Stimulated activated CD8-positive, alpha-beta memory T cell treated with anti-CD3 and anti-CD28 coated beads, Interleukin-15, amount 100 ng/mL, for 1 hour (primary cell): ENCODE measurements around the gene RAB3A.

Source experiments
- DNase-seq: peaks from one replicate; pipeline ENCODE4 v3.0.0-alpha.2; 2020; ENCODE audit warnings: low read depth

The RAB3A gene

GRCh38 chr19:18197306-18197705 lies 6.5 kb downstream of the RAB3A start:
- DNase-seq: no peak

- no peak for DNase-seq
Measured at GRCh38 chr19:18196511-18196845, 7.4 kb downstream of the RAB3A start.

- DNase-seq: no peak
Measured at GRCh38 chr19:18194554-18195238, 9.1 kb downstream of the RAB3A start.

GRCh38 chr19:18194181-18194530 lies 9.7 kb downstream of the RAB3A start:
- DNase-seq: no peak

- DNase-seq: no peak
Measured at GRCh38 chr19:18193388-18194180, 10.3 kb downstream of the RAB3A start.

GRCh38 chr19:18192673-18193387 lies 11.0 kb downstream of the RAB3A start, which contains the start of gene MPV17L2:
Gene MPV17L2, plus strand, starts transcription at chr19:18193218. Its CDS starts 64 bp downstream, at chr19:18193282.
- peak; percentile 93 for DNase-seq

- no peak for DNase-seq
Measured at GRCh38 chr19:18191640-18192062, 12.2 kb downstream of the RAB3A start.

- no peak for DNase-seq
Measured at GRCh38 chr19:18190278-18190677, 13.6 kb downstream of the RAB3A start.

GRCh38 chr19:18185538-18185937 lies 18.3 kb downstream of the RAB3A start:
- DNase-seq: no peak

- no peak for DNase-seq
Measured at GRCh38 chr19:18183529-18183928, 20.3 kb downstream of the RAB3A start.

- no peak for DNase-seq
Measured at GRCh38 chr19:18179957-18180356, 23.9 kb downstream of the RAB3A start.

- no peak for DNase-seq
Measured at GRCh38 chr19:18176367-18177310, 27.2 kb downstream of the RAB3A start.

- no peak for DNase-seq
Measured at GRCh38 chr19:18174983-18175382, 28.9 kb downstream of the RAB3A start.

GRCh38 chr19:18173572-18174288 lies 30.1 kb downstream of the RAB3A start, which contains the start of gene IFI30:
Gene IFI30, plus strand, starts transcription at chr19:18173813. Its CDS starts 29 bp downstream, at chr19:18173842.
- no peak for DNase-seq

- no peak for DNase-seq
Measured at GRCh38 chr19:18173054-18173571, 30.7 kb downstream of the RAB3A start.

- no peak for DNase-seq
Measured at GRCh38 chr19:18172331-18173053, 31.4 kb downstream of the RAB3A start.

GRCh38 chr19:18171605-18172327 lies 32.1 kb downstream of the RAB3A start:
- no peak for DNase-seq

- DNase-seq: no peak
Measured at GRCh38 chr19:18170714-18171255, 33.1 kb downstream of the RAB3A start.
